Stimulated activated CD4-positive, alpha-beta T cell treated with anti-CD3 and anti-CD28 coated beads, TNF-alpha, amount 100 ng/mL, for 48 hours (primary cell): ENCODE results near the gene ZNF22.

ENCODE experiments used
- DNase-seq, 3 donors: peaks; one replicate each; pipeline ENCODE4 v3.0.0-alpha.2; 2020; ENCODE audit warnings: low read depth in 3 of 3

ZNF22 gene

DNA sequence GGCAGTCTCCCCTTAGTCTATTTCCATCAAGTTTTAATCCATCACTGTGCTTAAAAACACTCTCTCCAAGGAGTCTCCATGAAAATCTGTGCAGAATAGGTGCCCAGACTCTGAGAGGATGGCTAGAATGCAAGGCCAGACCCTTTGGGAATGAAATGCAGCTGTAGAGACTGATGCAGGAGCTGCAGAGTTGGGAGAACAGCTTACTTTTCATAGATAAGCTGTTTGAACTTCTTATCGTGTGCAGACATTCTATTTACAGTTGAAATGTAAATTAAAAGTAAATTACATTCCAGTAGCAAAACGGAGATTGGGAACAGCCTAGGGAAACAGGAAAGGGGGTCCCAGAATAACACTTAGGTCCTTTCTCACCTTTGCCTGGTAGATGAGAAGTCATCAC is 14.9 kb downstream of the ZNF22 start:
- no peak for DNase-seq

DNA sequence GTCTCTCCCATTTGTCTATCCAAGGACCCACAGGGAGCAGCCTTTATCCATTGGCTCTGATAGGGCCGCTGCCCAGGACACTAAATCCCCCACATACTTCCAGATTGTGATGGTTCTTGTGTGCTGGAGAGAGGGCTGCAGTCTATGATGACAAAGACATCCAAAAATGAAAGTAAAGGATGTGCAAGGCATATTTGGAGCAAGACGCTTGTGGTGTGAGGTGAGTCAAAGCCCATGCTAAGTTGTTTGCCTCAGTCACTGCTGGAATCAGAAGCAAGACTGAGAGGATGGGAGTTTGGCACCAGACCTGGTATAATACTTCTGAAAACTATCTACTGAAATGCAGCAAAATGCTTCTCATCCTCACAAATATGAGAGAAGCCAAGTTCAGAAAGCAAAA is 22.7 kb downstream of the ZNF22 start:
- no peak for DNase-seq

DNA sequence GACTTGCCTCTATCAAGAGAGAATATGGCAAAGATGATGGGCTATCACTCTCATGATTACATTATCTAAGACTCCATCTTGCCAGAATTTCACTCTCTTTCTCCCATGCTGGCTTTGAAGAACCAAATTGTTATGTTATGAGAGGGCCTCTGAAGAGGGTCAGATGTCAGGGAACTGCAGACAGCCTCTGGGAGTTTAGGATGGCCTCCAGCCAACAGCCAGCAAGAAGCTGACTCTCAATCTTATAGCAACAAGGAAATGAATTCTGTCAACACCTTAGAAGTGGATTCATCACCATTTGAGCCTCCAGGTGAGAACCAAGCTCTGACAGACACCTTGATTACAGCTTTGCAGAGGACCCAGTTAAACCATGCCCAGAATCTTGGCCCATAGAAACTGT is 33.6 kb downstream of the ZNF22 start:
- DNase-seq: no peak

DNA sequence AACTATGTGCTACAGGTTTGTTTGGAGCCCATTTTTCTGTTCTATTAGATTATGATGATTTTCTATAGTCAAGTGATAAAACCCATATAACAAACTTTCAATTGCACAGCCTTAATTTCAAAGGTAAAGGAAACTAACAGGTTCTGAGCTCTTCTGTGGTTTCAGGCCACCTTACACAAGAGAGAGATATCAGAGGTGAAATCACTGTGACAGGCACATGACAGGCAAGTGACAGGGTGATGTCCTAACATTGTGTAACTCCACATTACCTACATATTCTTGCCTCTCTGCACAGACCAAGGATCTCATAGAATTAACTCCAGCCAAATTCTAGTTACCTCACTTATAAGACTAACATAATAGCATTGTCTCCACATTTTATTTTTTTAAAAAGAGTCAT is 35.0 kb downstream of the ZNF22 start:
- no peak for DNase-seq

DNA sequence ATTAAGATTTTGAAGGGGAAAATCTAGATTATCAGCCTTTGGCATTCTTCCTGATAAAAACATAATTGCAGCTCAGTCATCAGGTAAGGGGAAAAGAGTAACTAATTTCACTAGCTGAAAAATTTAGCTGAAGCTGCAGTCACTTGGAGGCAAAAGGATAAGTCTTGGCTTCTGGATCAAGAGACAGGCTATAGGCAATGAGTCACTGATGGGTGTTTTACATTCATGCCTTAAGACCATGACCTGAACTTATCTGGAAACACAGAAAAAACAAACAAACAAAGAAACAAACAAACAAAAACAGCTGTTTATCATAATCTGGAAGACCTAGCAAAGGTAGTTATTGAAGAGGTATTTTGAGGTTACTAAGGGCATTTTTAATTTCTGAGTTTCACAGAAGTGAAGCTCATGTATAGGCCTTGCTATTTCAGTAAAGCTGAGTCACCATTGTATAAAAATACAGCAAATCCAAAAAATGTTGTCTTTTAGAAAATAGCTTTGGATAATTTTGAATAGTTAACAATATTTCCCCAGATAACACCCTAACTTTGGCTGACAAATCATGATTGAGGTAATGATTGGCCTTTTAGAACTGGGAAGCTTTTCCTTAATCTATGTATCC is 40.3 kb downstream of the ZNF22 start:
- no peak for DNase-seq

DNA sequence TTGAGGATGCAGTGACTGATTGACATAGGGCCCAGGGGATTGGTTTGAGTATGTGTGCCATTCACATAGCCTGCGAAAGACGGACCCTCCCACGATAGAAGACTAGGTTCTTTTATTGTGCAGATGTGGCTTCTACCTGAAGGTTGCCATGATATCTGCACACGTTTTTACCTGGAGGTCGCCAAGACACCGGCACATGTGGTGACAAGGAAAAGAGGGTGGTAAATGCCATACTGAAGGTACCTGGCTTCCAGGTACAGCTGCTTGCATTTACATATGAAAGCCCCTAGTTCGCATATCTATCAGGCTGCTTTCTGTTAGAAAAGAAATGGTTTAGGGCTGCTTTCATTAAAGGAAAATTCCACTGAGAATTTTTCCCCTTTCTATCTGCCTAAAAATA is 43.6 kb downstream of the ZNF22 start:
- DNase-seq: no peak

DNA sequence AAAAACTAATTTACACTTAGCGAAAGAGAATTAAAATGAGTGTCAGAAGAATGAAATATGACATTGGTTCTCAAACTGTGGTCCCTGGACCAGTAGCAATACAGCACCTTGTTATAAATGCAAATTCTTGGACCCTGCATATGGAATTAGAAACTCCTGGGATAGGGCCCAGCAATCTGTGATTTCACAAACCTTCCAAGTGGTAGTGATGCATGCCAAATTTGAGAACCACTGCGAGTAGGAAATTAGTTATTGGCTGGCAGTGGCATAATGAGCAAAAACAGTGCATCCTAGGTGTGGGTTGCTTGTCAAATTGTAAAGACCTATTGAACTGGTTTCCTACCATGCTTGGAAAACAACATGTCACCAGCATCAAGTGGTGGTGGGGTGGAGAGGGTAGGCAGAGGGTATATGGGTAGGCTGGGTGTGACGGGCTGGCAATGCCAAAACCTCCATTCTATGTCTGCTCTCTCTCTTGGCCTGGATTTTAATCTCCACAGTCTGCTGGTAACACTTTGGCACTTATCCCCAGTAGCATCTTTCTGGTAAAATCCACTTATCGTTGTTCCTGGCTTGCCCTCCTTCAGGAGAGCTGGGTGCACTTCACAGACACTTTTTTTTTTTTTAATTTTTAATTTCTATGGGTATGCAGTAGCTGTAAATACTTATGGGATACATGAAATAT is 50.0 kb downstream of the ZNF22 start:
- DNase-seq: no peak

DNA sequence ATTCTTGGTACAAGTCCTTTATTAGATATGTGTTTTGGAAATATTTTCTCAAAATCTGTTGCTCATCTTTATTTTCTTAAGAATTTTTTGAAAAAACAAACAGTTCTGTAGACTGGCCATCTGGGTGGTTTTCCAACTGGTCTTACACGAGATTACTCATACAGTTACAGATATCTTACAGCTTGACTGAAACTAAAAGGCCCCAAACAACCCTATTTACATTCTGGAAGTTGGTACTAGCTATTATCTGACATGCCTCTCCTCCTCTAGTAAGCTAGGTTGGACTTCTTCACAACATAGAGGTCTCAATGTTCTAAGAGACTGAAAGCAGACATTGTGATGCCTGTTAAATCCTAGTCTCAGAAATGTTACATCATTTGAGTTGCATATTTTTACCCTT is 52.0 kb downstream of the ZNF22 start:
- DNase-seq: no peak

DNA sequence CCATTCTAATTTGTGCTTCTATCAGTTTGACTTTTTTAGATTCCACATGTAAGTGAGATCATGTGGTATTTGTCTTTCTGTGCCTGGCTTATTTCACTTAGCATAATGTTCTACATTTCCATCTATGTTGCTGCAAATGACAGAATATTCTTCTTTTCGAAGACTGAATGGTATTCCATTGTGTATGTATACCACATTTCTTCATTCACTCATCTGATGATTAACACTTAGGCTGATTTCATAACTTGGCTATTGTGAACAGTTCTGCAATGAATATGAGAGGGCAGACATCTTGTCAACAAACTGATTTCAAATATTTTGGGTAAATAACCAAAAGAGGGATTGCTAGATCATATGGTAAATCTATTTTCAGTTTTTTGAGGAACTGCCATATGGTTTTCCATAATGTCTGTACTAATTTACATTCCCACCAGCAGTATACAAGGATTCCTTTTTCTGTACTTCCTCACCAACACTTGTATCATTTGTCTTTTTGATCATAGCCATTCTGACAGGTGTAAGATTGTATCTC is 52.9 kb downstream of the ZNF22 start:
- no peak for DNase-seq
